Osteoblast (primary cell): Measurements from ENCODE around the gene CBLB. TPM values are rescaled to one million over a fixed set of nuclear protein-coding genes. Genes with fewer than 3 reads are reported as not detected.
"Not testable (repeated sequence)": the region's sequence is repeated elsewhere in the genome, so short reads cannot be mapped to it uniquely, and the experiment has no call there.

Experiments
- DNase-seq: peaks from one replicate; pipeline ENCODE4 v3.0.0; 2011; ENCODE audit warnings: low spot score, mixed read lengths; ENCODE audit not compliant: insufficient read length; ENCODE audit errors: missing footprints
- H2AFZ ChIP-seq: 2 replicates; pipeline ENCODE4 v1.6.0; 2011; ENCODE audit warnings: mild to moderate bottlenecking, low read length
- H3K27ac ChIP-seq: 2 replicates; pipeline ENCODE4 v1.5.1; 2011; ENCODE audit warnings: mild to moderate bottlenecking, low read depth, low read length, moderate library complexity
- H3K27me3 ChIP-seq: 2 replicates; pipeline ENCODE4 v1.6.0; 2012; ENCODE audit warnings: mild to moderate bottlenecking, control low read depth, inconsistent platforms, low read length, moderate library complexity; ENCODE audit not compliant: insufficient read depth
- H3K36me3 ChIP-seq: 2 replicates; pipeline ENCODE4 v1.5.1; 2011; ENCODE audit warnings: mild to moderate bottlenecking, low read length, control low read depth, moderate library complexity; ENCODE audit not compliant: insufficient read depth
- H3K4me1 ChIP-seq: 2 replicates; pipeline ENCODE4 v1.5.1; 2011; ENCODE audit warnings: mild to moderate bottlenecking, low read length, control low read depth, moderate library complexity; ENCODE audit not compliant: insufficient read depth
- H3K4me2 ChIP-seq: 2 replicates; pipeline ENCODE4 v1.6.0; 2011; ENCODE audit warnings: mild to moderate bottlenecking, low read length; ENCODE audit not compliant: insufficient read depth
- H3K4me3 ChIP-seq: fragments of 200-600 bp; sonication (generic); 3 replicates; pipeline ENCODE4 v1.5.1; 2012; ENCODE audit warnings: mild to moderate bottlenecking, low read length, inconsistent platforms; ENCODE audit not compliant: insufficient read depth
- H3K79me2 ChIP-seq: 2 replicates; pipeline ENCODE4 v1.6.0; 2012; ENCODE audit warnings: mild to moderate bottlenecking, low read length, control low read depth, inconsistent platforms; ENCODE audit not compliant: insufficient read depth
- H3K9me3 ChIP-seq: 2 replicates; pipeline ENCODE4 v1.5.1; 2011; ENCODE audit warnings: low read depth, low read length, control low read depth
- H4K20me1 ChIP-seq: 2 replicates; pipeline ENCODE4 v1.6.0; 2012; ENCODE audit warnings: mild to moderate bottlenecking, low read length, control low read depth; ENCODE audit not compliant: insufficient read depth
- CTCF ChIP-seq: IDR thresholded peaks from 2 replicates; pipeline ENCODE4 v1.5.1; 2011; ENCODE audit warnings: mild to moderate bottlenecking, low read depth, low read length, moderate library complexity; ENCODE audit errors: extremely low read depth
- total RNA-seq: library from RNA; depleted of rRNA; stranded (reverse); fragments of >200 nt; gene quantifications from 2 replicates; pipeline ENCODE4 v1.2.3, GENCODE V29; 2012

CBLB gene
- total RNA-seq, 1 donor, result 128 TPM

DNA sequence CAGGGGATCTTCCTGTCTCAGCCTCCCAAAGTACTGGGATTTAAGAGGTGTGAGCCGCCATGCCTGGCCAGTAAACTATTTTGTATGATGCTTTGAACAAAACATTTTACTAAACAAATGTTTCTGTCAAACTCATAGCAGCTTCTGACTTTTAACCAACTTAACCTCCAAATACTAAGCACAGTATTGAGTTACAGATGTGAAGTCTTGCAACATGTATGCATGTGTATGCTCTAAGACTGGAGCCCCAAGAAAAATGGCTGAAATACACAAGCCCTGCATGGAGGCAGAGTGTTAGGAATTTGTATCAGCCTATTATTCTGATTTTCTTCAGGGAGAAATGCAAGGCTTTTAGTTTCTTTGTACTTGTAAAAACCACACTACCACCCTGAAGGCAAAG lies 137.1 kb downstream of the CBLB start:
- no peak overlapping the region for H3K4me2 ChIP-seq
- H3K27ac ChIP-seq, result no peak overlapping the region
- no peak for DNase-seq
- TF ChIP-seq CTCF, result no peak
- H4K20me1 ChIP-seq, result no peaks in the 10 kb centered on the region
- peaks cover 14% of the 10 kb centered on the region for H3K79me2 ChIP-seq
- peaks cover 42% of the 10 kb centered on the region for H3K36me3 ChIP-seq
- no peaks in the 10 kb centered on the region for H3K27me3 ChIP-seq
- H3K9me3 ChIP-seq, result no peaks in the 10 kb centered on the region
- no peak overlapping the region for H2AFZ ChIP-seq
- H3K4me3 ChIP-seq, result no peak overlapping the region
- peaks cover 8% of the 10 kb centered on the region for H3K4me1 ChIP-seq

- no peak overlapping the region for H2AFZ ChIP-seq
- peaks cover 14% of the 10 kb centered on the region for H3K79me2 ChIP-seq
- H3K36me3 ChIP-seq, result peaks cover 44% of the 10 kb centered on the region
- no peak for DNase-seq
- H4K20me1 ChIP-seq, result no peaks in the 10 kb centered on the region
- H3K4me3 ChIP-seq, result no peak overlapping the region
- no peaks in the 10 kb centered on the region for H3K27me3 ChIP-seq
- no peaks in the 10 kb centered on the region for H3K9me3 ChIP-seq
- H3K27ac ChIP-seq, result peak overlapping the region; percentile 0
- no peak for TF ChIP-seq CTCF
- peaks cover 8% of the 10 kb centered on the region for H3K4me1 ChIP-seq
- H3K4me2 ChIP-seq, result no peak overlapping the region
Observed at GRCh38 chr3:105730801-105731354, 137.9 kb downstream of the CBLB start.

DNA sequence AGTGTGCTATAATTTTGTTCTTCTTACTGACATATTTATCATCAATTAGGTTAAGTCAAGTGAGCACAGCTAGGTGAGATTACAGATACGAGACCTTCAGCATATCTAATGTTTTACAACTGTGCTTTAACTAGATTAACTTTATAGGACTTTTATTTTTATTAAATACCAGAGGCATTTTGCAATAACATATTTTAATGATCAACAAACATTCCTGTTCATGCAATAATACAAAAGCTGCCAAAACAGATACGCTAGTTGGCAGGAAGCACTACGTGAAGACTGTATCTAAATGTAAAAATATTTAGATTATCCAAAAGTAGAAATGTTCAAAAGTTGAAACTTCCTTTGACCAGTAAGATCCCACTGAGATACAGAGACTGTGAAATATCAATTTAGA lies 139.1 kb downstream of the CBLB start:
- Histone ChIP-seq H3K79me2 (peaks cover 17% of the 10 kb centered on the region), H3K27ac (peak overlapping the region; percentile 0), H2AFZ (no peak overlapping the region), H3K9me3 (no peaks in the 10 kb centered on the region), H3K4me2 (no peak overlapping the region), H3K4me3 (no peak overlapping the region), H3K4me1 (peaks cover 8% of the 10 kb centered on the region), H4K20me1 (no peaks in the 10 kb centered on the region), H3K36me3 (peaks cover 35% of the 10 kb centered on the region), H3K27me3 (no peaks in the 10 kb centered on the region)
- no peak for DNase-seq
- no peak for TF ChIP-seq CTCF

GRCh38 chr3:105728771-105729312 lies 140.0 kb downstream of the CBLB start:
- H3K36me3 ChIP-seq, result peaks cover 30% of the 10 kb centered on the region
- DNase-seq, result peak; percentile 38
- TF ChIP-seq CTCF, result no peak

GRCh38 chr3:105727036-105727435 lies 141.8 kb downstream of the CBLB start:
- H3K4me2 ChIP-seq, H4K20me1 ChIP-seq, H3K9me3 ChIP-seq, H3K4me3 ChIP-seq, H3K27me3 ChIP-seq, H3K27ac ChIP-seq, H2AFZ ChIP-seq, DNase-seq, H3K79me2 ChIP-seq, H3K4me1 ChIP-seq: not testable (repeated sequence)
- peaks cover 25% of the 10 kb centered on the region for H3K36me3 ChIP-seq

More at GRCh38 chr3:105728771-105729312, 140.0 kb downstream of the CBLB start:
- Histone ChIP-seq H3K9me3 (no peaks in the 10 kb centered on the region), H3K27ac (no peak overlapping the region), H3K4me3 (no peak overlapping the region), H3K79me2 (peaks cover 13% of the 10 kb centered on the region), H4K20me1 (no peaks in the 10 kb centered on the region), H2AFZ (no peak overlapping the region), H3K4me2 (no peak overlapping the region), H3K27me3 (no peaks in the 10 kb centered on the region), H3K4me1 (peaks cover 8% of the 10 kb centered on the region)
